CD4-positive, CD25-positive, alpha-beta regulatory T cell (primary cell): ENCODE results near the gene NFATC3. TPM values are rescaled to one million over a fixed set of nuclear protein-coding genes. Genes with fewer than 3 reads are reported as not detected.
"Not testable (repeated sequence)": the region's sequence is repeated elsewhere in the genome, so short reads cannot be mapped to it uniquely, and the experiment has no call there.

Experiments
- ATAC-seq, 2 donors: fragments of 150-1000 bp; cut with Tn5 transposase; one replicate each; pipeline ENCODE4 v1.10.0; 2021; ENCODE audit warnings: low read depth in 2 of 2, moderate number of reproducible peaks in 2 of 2, moderate library complexity in 1 of 2
- DNase-seq, 3 donors: peaks; one replicate each; pipeline versions ENCODE4 v3.0.0 to v3.0.0-alpha.2; 2012 to 2022; ENCODE audit warnings: mixed read lengths in 1 of 3
- H3K27ac ChIP-seq: one replicate; pipeline ENCODE4 v1.7.0; 2013; ENCODE audit warnings: mild to moderate bottlenecking, low read length; ENCODE audit not compliant: insufficient read depth, poor library complexity, severe bottlenecking
- H3K27me3 ChIP-seq: one replicate; pipeline ENCODE4 v1.7.0; 2013; ENCODE audit warnings: low read length; ENCODE audit not compliant: control insufficient read depth, insufficient read depth
- H3K36me3 ChIP-seq: one replicate; pipeline ENCODE4 v1.7.0; 2013; ENCODE audit warnings: mild to moderate bottlenecking, low read length, moderate library complexity; ENCODE audit not compliant: control insufficient read depth, insufficient read depth
- H3K4me1 ChIP-seq: 2 replicates; pipeline ENCODE4 v1.7.0; 2013; ENCODE audit warnings: mild to moderate bottlenecking, low read length; ENCODE audit not compliant: insufficient read depth, control insufficient read depth, poor library complexity, severe bottlenecking
- H3K4me3 ChIP-seq: one replicate; pipeline ENCODE4 v1.7.0; 2013; ENCODE audit warnings: low read depth, mild to moderate bottlenecking, low read length, moderate library complexity
- H3K9me3 ChIP-seq, 2 experiments: 1 replicate in 1 of 2; 2 replicates in 1 of 2; pipeline ENCODE4 v1.7.0; 2013; ENCODE audit warnings: low read length in 2 of 2, mild to moderate bottlenecking in 1 of 2, moderate library complexity in 1 of 2; ENCODE audit not compliant: control insufficient read depth in 2 of 2
- H3K27ac Mint-ChIP-seq, 3 donors: one replicate each; pipeline ENCODE4 v1.8.0; 2020 to 2022; ENCODE audit warnings: mild to moderate bottlenecking in 3 of 3, mixed read lengths in 3 of 3, moderate library complexity in 2 of 3
- H3K27me3 Mint-ChIP-seq: one replicate; pipeline ENCODE4 v1.8.0; 2022; ENCODE audit warnings: mild to moderate bottlenecking, mixed read lengths
- H3K36me3 Mint-ChIP-seq: one replicate; pipeline ENCODE4 v1.8.0; 2020; ENCODE audit warnings: mixed read lengths
- H3K4me1 Mint-ChIP-seq, 4 donors: one replicate each; pipeline ENCODE4 v1.8.0; 2020 to 2022; ENCODE audit warnings: mixed read lengths in 4 of 4, mild to moderate bottlenecking in 1 of 4
- H3K4me3 Mint-ChIP-seq, 4 donors: one replicate each; pipeline ENCODE4 v1.8.0; 2020 to 2022; ENCODE audit warnings: mild to moderate bottlenecking in 4 of 4, mixed read lengths in 4 of 4, moderate library complexity in 3 of 4
- H3K9me3 Mint-ChIP-seq, 7 donors: one replicate each; pipeline ENCODE4 v1.8.0; 2020 to 2022; ENCODE audit warnings: mixed read lengths in 7 of 7, mild to moderate bottlenecking in 3 of 7, moderate library complexity in 2 of 7
- polyA plus RNA-seq, 4 donors: library from polyadenylated mRNA; unstranded; fragments of 300-500 nt; fragmentation: Illumina TruSeq; gene quantifications; one replicate each; pipeline ENCODE4 v1.2.3, GENCODE V29; 2021
- total RNA-seq: library from RNA; stranded (reverse); gene quantifications from one replicate; pipeline ENCODE4 v1.2.3, GENCODE V29; 2022

Gene NFATC3
- total and polyA plus RNA-seq, 5 donors from 2014 or later, result 52.0 to 115 (median 60.9) TPM

GRCh38 chr16:68091380-68092261 is 6.5 kb downstream of the NFATC3 start:
- Histone ChIP-seq H3K9me3 (no peaks in the 10 kb centered on the region), H3K27ac (peak overlapping the region; percentile 18), H3K36me3 (no peaks in the 10 kb centered on the region), H3K4me3 (peak overlapping the region; percentile 56), H3K27me3 (no peaks in the 10 kb centered on the region), H3K4me1 (peaks cover 94% of the 10 kb centered on the region)
- Mint-ChIP-seq H3K9me3 (no peaks in the 10 kb centered on the region), H3K4me3 (peak overlapping the region in 3 of 4 donors; percentile 19 to 53 (median 20)), H3K4me1 (peaks cover 53 to 85% (median 70%) of the 10 kb centered on the region in 4 donors), H3K27me3 (no peaks in the 10 kb centered on the region), H3K27ac (peak overlapping the region; percentile 50 to 65 (median 58)), H3K36me3 (no peaks in the 10 kb centered on the region)
- DNase-seq, result no peak
- no peak for ATAC-seq

- Mint-ChIP-seq H3K4me3 (peak overlapping the region in 1 of 4 donors; percentile 75), H3K4me1 (peaks cover 56 to 87% (median 72%) of the 10 kb centered on the region in 4 donors), H3K27ac (peak overlapping the region in 1 of 3 donors; percentile 50)
- H3K9me3 ChIP-seq, H3K36me3 Mint-ChIP-seq, H3K9me3 Mint-ChIP-seq, DNase-seq, H3K27me3 ChIP-seq, H3K4me3 ChIP-seq, ATAC-seq, H3K27me3 Mint-ChIP-seq, H3K36me3 ChIP-seq, H3K27ac ChIP-seq: not testable (repeated sequence)
- H3K4me1 ChIP-seq, result peaks cover 93% of the 10 kb centered on the region
Observed at GRCh38 chr16:68092275-68092674, 7.1 kb downstream of the NFATC3 start.

- Mint-ChIP-seq H3K27ac (peak overlapping the region in 2 of 3 donors; percentile 63 to 69), H3K4me1 (peaks cover 55 to 89% (median 72%) of the 10 kb centered on the region in 4 donors), H3K9me3 (no peaks in the 10 kb centered on the region), H3K36me3 (no peaks in the 10 kb centered on the region), H3K27me3 (no peaks in the 10 kb centered on the region), H3K4me3 (peak overlapping the region; percentile 8 to 79 (median 40))
- H3K27ac ChIP-seq, result peak overlapping the region; percentile 53
- DNase-seq (peak in 2 of 3 donors; percentile 37 to 45), ATAC-seq (peak; percentile 78 to 80)
- H3K4me3 ChIP-seq, result peak overlapping the region; percentile 27
- no peaks in the 10 kb centered on the region for H3K27me3 ChIP-seq
- peaks cover 78% of the 10 kb centered on the region for H3K4me1 ChIP-seq
- peaks cover 3% of the 10 kb centered on the region for H3K36me3 ChIP-seq
- no peaks in the 10 kb centered on the region for H3K9me3 ChIP-seq
Observed at GRCh38 chr16:68093816-68094613, 8.8 kb downstream of the NFATC3 start.

GRCh38 chr16:68094614-68094934 is 9.4 kb downstream of the NFATC3 start:
- Mint-ChIP-seq H3K9me3 (no peaks in the 10 kb centered on the region), H3K4me3 (peak overlapping the region in 2 of 4 donors; percentile 28 to 67), H3K27ac (peak overlapping the region; percentile 63 to 69 (median 66)), H3K36me3 (no peaks in the 10 kb centered on the region), H3K4me1 (peaks cover 49 to 88% (median 67%) of the 10 kb centered on the region in 4 donors), H3K27me3 (no peaks in the 10 kb centered on the region)
- Histone ChIP-seq H3K27ac (peak overlapping the region; percentile 14), H3K4me1 (peaks cover 73% of the 10 kb centered on the region), H3K4me3 (peak overlapping the region; percentile 27), H3K27me3 (no peaks in the 10 kb centered on the region), H3K9me3 (no peaks in the 10 kb centered on the region), H3K36me3 (peaks cover 3% of the 10 kb centered on the region)
- DNase-seq (no peak), ATAC-seq (no peak)

GRCh38 chr16:68096491-68096890 is 11.3 kb downstream of the NFATC3 start:
- Histone ChIP-seq H3K36me3 (peaks cover 3% of the 10 kb centered on the region), H3K4me1 (peaks cover 64% of the 10 kb centered on the region), H3K9me3 (no peaks in the 10 kb centered on the region), H3K27me3 (no peaks in the 10 kb centered on the region), H3K27ac (no peak overlapping the region), H3K4me3 (no peak overlapping the region)
- H3K36me3 Mint-ChIP-seq, result no peaks in the 10 kb centered on the region
- no peaks in the 10 kb centered on the region for H3K27me3 Mint-ChIP-seq
- H3K4me3 Mint-ChIP-seq, result peak overlapping the region in 2 of 4 donors; percentile 14 to 15
- H3K4me1 Mint-ChIP-seq, result peaks cover 34 to 85% (median 63%) of the 10 kb centered on the region in 4 donors
- ATAC-seq (no peak), DNase-seq (no peak)
- no peaks in the 10 kb centered on the region for H3K9me3 Mint-ChIP-seq
- peak overlapping the region; percentile 1 to 42 (median 4) for H3K27ac Mint-ChIP-seq

GRCh38 chr16:68097088-68097487 is 11.9 kb downstream of the NFATC3 start:
- DNase-seq, result no peak
- H3K4me3 Mint-ChIP-seq, result peak overlapping the region in 3 of 4 donors; percentile 4 to 24 (median 14)

GRCh38 chr16:68097895-68098294 is 12.7 kb downstream of the NFATC3 start:
- Mint-ChIP-seq H3K4me1 (peaks cover 34 to 86% (median 65%) of the 10 kb centered on the region in 4 donors), H3K4me3 (peak overlapping the region in 1 of 4 donors; percentile 51), H3K9me3 (no peaks in the 10 kb centered on the region)

More at GRCh38 chr16:68097088-68097487, 11.9 kb downstream of the NFATC3 start:
- Histone ChIP-seq H3K27me3 (no peaks in the 10 kb centered on the region), H3K9me3 (no peaks in the 10 kb centered on the region), H3K27ac (no peak overlapping the region), H3K4me3 (peak overlapping the region; percentile 37), H3K4me1 (peaks cover 64% of the 10 kb centered on the region), H3K36me3 (peaks cover 3% of the 10 kb centered on the region)
- H3K4me1 Mint-ChIP-seq, result peaks cover 29 to 85% (median 62%) of the 10 kb centered on the region in 4 donors
- no peaks in the 10 kb centered on the region for H3K9me3 Mint-ChIP-seq
- H3K27ac Mint-ChIP-seq, result peak overlapping the region; percentile 1 to 42 (median 4)
- H3K27me3 Mint-ChIP-seq, result no peaks in the 10 kb centered on the region
- ATAC-seq, result no peak
- no peaks in the 10 kb centered on the region for H3K36me3 Mint-ChIP-seq

More at GRCh38 chr16:68097895-68098294, 12.7 kb downstream of the NFATC3 start:
- no peaks in the 10 kb centered on the region for H3K9me3 ChIP-seq
- no peaks in the 10 kb centered on the region for H3K27me3 ChIP-seq
- H3K27ac Mint-ChIP-seq, result peak overlapping the region in 2 of 3 donors; percentile 1 to 2
- no peak overlapping the region for H3K27ac ChIP-seq
- peaks cover 63% of the 10 kb centered on the region for H3K4me1 ChIP-seq
- peaks cover 3% of the 10 kb centered on the region for H3K36me3 ChIP-seq
- no peak for DNase-seq
- H3K4me3 ChIP-seq, result no peak overlapping the region
- no peak for ATAC-seq
- no peaks in the 10 kb centered on the region for H3K36me3 Mint-ChIP-seq
- H3K27me3 Mint-ChIP-seq, result no peaks in the 10 kb centered on the region
